ENCODE data around the gene GPR78.

- TF ChIP-seq CTCF (conservative IDR thresholded peaks at IDR 0.05 in 1 of 2, IDR thresholded peaks at IDR 0.05 in 1 of 2; ENCODE audit: low read depth in 1 of 2, low read length in 2 of 2) (no peak), EZH2 (IDR thresholded peaks at IDR 0.05; ENCODE audit: low read length, missing control alignments) (no peak)
Observed at GRCh38 chr4:8540586-8540985, 39.6 kb upstream of the GPR78 start.

Measured in fibroblast of lung (primary cell).